Left cardiac atrium (tissue), 4 donors: ENCODE measurements around the gene CCDC102B. TPM values are rescaled to one million over a fixed set of nuclear protein-coding genes. Genes with fewer than 3 reads are reported as not detected.
"Not testable (repeated sequence)": the region's sequence is repeated elsewhere in the genome, so short reads cannot be mapped to it uniquely, and the experiment has no call there.

ENCODE experiments used
- ATAC-seq, 2 donors: fragments of 200-7000 bp; cut with Tn5 transposase; one replicate each; pipeline ENCODE4 v1.9.1; 2020; ENCODE audit warnings: mild to moderate bottlenecking in 2 of 2, moderate library complexity in 2 of 2
- DNase-seq: peaks from one replicate; pipeline ENCODE4 v3.0.0-alpha.2; 2020
- intact Hi-C, 2 donors: fragments of 100-400 bp; cut with DNase I; formaldehyde crosslinking; loops; one replicate each; pipeline versions ENCODE4 v1.14.1 to v1.15.1; 2022 to 2023
- total RNA-seq, 2 donors: library from RNA; stranded (reverse); fragmentation: NEBNext Ultra II Directional; extraction: Animal tissue kit (Norgen Biotek cat#: 25700); gene quantifications; one replicate each; pipeline ENCODE4 v1.2.1, GENCODE V29; 2021
- donor health status: DM: no; HTN: yes; CAD: no.
- donor health status: DM: no; HTN: yes; CAD: no; lungs with severe emphysema.
- donor health status: DM: yes; HTN: yes; CAD: no.
- donor health status: Dilated cardiomyopathy.

CCDC102B gene
- total RNA-seq, 2 donors from 2014 or later, result 7.4 to 8.6 TPM

- DNase-seq (no peak), ATAC-seq (no peak)
- intact Hi-C loops, result no loop called here
Measured at GRCh38 chr18:68873003-68873402, 75.1 kb downstream of the CCDC102B start.

- ATAC-seq (no peak), DNase-seq (no peak)
- intact Hi-C loops, result no loop called here
Measured at GRCh38 chr18:68874361-68874760, 76.5 kb downstream of the CCDC102B start.

- ATAC-seq, DNase-seq, intact Hi-C loops: not testable (repeated sequence)
Measured at GRCh38 chr18:68879947-68880346, 82.1 kb downstream of the CCDC102B start.

- no peak for ATAC-seq
- intact Hi-C loops, result no loop called here
- DNase-seq, result no peak
Measured at GRCh38 chr18:68887410-68887809, 89.5 kb downstream of the CCDC102B start.

- ATAC-seq, result no peak
Measured at GRCh38 chr18:68893354-68893753, 95.5 kb downstream of the CCDC102B start.

GRCh38 chr18:68897286-68897685, 99.4 kb downstream of the CCDC102B start:
- DNase-seq (no peak), ATAC-seq (no peak)
- intact Hi-C loops, result no loop called here

More at GRCh38 chr18:68893354-68893753, 95.5 kb downstream of the CCDC102B start:
- intact Hi-C loops, result no loop called here
- no peak for DNase-seq

- intact Hi-C loops, result no loop called here
- no peak for ATAC-seq
- no peak for DNase-seq
Measured at GRCh38 chr18:68909579-68909978, 111.7 kb downstream of the CCDC102B start.

GRCh38 chr18:68915061-68915460, 117.2 kb downstream of the CCDC102B start:
- no peak for ATAC-seq
- intact Hi-C loops, result no loop called here
- DNase-seq, result no peak

- DNase-seq (no peak), ATAC-seq (no peak)
- intact Hi-C loops, result no loop called here
Measured at GRCh38 chr18:68916734-68917133, 118.9 kb downstream of the CCDC102B start.

GRCh38 chr18:68918216-68918615, 120.3 kb downstream of the CCDC102B start:
- no peak for DNase-seq
- intact Hi-C loops, result no loop called here
- no peak for ATAC-seq

- intact Hi-C loops, result loop anchor here in 1 of 2 donors (5.0 kb wide), 1 partner anchor 1167 kb away; no protein-coding TSS in a partner anchor
- ATAC-seq (no peak), DNase-seq (no peak)
Measured at GRCh38 chr18:68919900-68920299, 122.0 kb downstream of the CCDC102B start.

- intact Hi-C loops, result loop anchor here in 1 of 2 donors (5.0 kb wide), 1 partner anchor 1165 kb away; no protein-coding TSS in a partner anchor
- DNase-seq (no peak), ATAC-seq (no peak)
Measured at GRCh38 chr18:68922392-68922791, 124.5 kb downstream of the CCDC102B start.

GRCh38 chr18:68925268-68925667, 127.4 kb downstream of the CCDC102B start:
- intact Hi-C loops, result no loop called here
- ATAC-seq (peak in 1 of 2 donors; percentile 59), DNase-seq (no peak)

- no peak for ATAC-seq
- intact Hi-C loops, result no loop called here
- no peak for DNase-seq
Measured at GRCh38 chr18:68928762-68929675, 131.1 kb downstream of the CCDC102B start.

- DNase-seq (no peak), ATAC-seq (no peak)
- intact Hi-C loops, result no loop called here
Measured at GRCh38 chr18:68935686-68936085, 137.8 kb downstream of the CCDC102B start.

- intact Hi-C loops, result no loop called here
- DNase-seq (no peak), ATAC-seq (no peak)
Measured at GRCh38 chr18:68937029-68937599, 139.2 kb downstream of the CCDC102B start.

GRCh38 chr18:68940039-68940438, 142.2 kb downstream of the CCDC102B start:
- DNase-seq, result no peak
- no peak for ATAC-seq
- intact Hi-C loops, result no loop called here

- DNase-seq (no peak), ATAC-seq (no peak)
- intact Hi-C loops, result no loop called here
Measured at GRCh38 chr18:68940754-68941153, 142.9 kb downstream of the CCDC102B start.

GRCh38 chr18:68942230-68942629, 144.3 kb downstream of the CCDC102B start:
- no peak for ATAC-seq
- intact Hi-C loops, result no loop called here

GRCh38 chr18:68943861-68944260, 146.0 kb downstream of the CCDC102B start:
- DNase-seq, intact Hi-C loops, ATAC-seq: not testable (repeated sequence)

More at GRCh38 chr18:68942230-68942629, 144.3 kb downstream of the CCDC102B start:
- DNase-seq, result no peak
